ENCODE data around the gene HOXD11.

The HOXD11 gene

GRCh38 chr2:176094349-176094748 is 12.7 kb upstream of the HOXD11 start:
- no peak for DNase-seq

GRCh38 chr2:176095421-176095820 is 11.7 kb upstream of the HOXD11 start:
- no peak for DNase-seq

GRCh38 chr2:176096243-176096985 is 10.7 kb upstream of the HOXD11 start:
- DNase-seq, result no peak

GRCh38 chr2:176096986-176097819 is 9.9 kb upstream of the HOXD11 start:
- DNase-seq, result peak; percentile 55

GRCh38 chr2:176097820-176098365 is 9.2 kb upstream of the HOXD11 start:
- no peak for DNase-seq

- no peak for DNase-seq
These were observed 8.5 kb upstream of the HOXD11 start for GRCh38 chr2:176098366-176099158.

- DNase-seq, result no peak
These were observed 7.8 kb upstream of the HOXD11 start for GRCh38 chr2:176099159-176099727.

- no peak for DNase-seq
These were observed 7.1 kb upstream of the HOXD11 start, which contains the start of gene HOXD12 for GRCh38 chr2:176099728-176100546. Gene HOXD12, plus strand, starts transcription at chr2:176099795. Its CDS starts 7 bp downstream, at chr2:176099802.

GRCh38 chr2:176100547-176101140 is 6.4 kb upstream of the HOXD11 start:
- no peak for DNase-seq

GRCh38 chr2:176101216-176101830 is 5.8 kb upstream of the HOXD11 start:
- no peak for DNase-seq

- no peak for DNase-seq
These were observed 5.2 kb upstream of the HOXD11 start for GRCh38 chr2:176101842-176102241.

GRCh38 chr2:176102309-176102866 is 4.7 kb upstream of the HOXD11 start:
- no peak for DNase-seq

GRCh38 chr2:176103194-176103593 is 3.9 kb upstream of the HOXD11 start:
- DNase-seq, result no peak

GRCh38 chr2:176103742-176104315 is 3.3 kb upstream of the HOXD11 start:
- no peak for DNase-seq

- DNase-seq, result no peak
These were observed 2.6 kb upstream of the HOXD11 start for GRCh38 chr2:176104316-176105077.

GRCh38 chr2:176105078-176105729 is 1.9 kb upstream of the HOXD11 start:
- DNase-seq, result no peak

- DNase-seq, result no peak
These were observed 1.1 kb upstream of the HOXD11 start for GRCh38 chr2:176105730-176106580.

- DNase-seq, result no peak
These were observed 676 bp downstream of the HOXD11 start for GRCh38 chr2:176107731-176108181.

All from activated naive CD4-positive, alpha-beta T cell treated with anti-CD3 and anti-CD28 coated beads, Interleukin-2, amount 50 U/mL, for 16 hours (primary cell).